ENCODE results near the gene TTC22. TPM values are rescaled to one million over a fixed set of nuclear protein-coding genes. Genes with fewer than 3 reads are reported as not detected.
"Not testable (repeated sequence)": the region's sequence is repeated elsewhere in the genome, so short reads cannot be mapped to it uniquely, and the experiment has no call there.

TTC22 gene
- total RNA-seq, 2 experiments from 2014 or later, result 3.3 to 3.5 TPM

DNA sequence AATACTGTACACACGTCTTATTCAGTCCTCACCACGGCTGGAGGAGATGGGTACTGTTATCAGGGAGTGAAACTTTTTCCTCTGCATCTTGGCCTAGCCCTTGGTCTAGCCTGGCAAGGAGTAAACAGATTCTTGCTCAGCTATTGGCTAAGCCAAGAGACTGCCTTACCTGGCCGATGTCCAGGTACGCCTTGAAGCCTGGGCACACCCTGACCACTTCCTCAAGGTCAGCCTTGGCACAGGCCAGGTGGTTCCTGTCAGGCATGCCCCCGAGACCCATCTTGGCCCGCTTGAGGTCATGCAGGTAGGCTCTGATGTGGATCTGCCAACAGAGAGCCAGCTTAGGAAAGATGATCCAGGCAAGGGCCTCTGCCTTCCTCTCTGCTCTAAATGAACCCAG is 19.0 kb downstream of the TTC22 start:
- TF ChIP-seq, protein P1, sequence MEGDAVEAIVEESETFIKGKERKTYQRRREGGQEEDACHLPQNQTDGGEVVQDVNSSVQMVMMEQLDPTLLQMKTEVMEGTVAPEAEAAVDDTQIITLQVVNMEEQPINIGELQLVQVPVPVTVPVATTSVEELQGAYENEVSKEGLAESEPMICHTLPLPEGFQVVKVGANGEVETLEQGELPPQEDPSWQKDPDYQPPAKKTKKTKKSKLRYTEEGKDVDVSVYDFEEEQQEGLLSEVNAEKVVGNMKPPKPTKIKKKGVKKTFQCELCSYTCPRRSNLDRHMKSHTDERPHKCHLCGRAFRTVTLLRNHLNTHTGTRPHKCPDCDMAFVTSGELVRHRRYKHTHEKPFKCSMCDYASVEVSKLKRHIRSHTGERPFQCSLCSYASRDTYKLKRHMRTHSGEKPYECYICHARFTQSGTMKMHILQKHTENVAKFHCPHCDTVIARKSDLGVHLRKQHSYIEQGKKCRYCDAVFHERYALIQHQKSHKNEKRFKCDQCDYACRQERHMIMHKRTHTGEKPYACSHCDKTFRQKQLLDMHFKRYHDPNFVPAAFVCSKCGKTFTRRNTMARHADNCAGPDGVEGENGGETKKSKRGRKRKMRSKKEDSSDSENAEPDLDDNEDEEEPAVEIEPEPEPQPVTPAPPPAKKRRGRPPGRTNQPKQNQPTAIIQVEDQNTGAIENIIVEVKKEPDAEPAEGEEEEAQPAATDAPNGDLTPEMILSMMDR (IDR thresholded peaks at IDR 0.05), result no peak
- Mint-ChIP-seq H3K27ac (no peak overlapping the region), H3K4me1 (ENCODE audit: low read depth) (no peaks in the 10 kb centered on the region), H3K27me3 (no peaks in the 10 kb centered on the region), H3K9me3 (no peaks in the 10 kb centered on the region), H3K4me3 (no peak overlapping the region), H3K36me3 (ENCODE audit: low read depth) (no peaks in the 10 kb centered on the region)
- DNase-seq, result no peak
- CTCF ChIA-PET, result interaction anchor here (1.3 kb wide), 1 partner anchor 10 kb away, joined by 4 read pairs; no protein-coding TSS in a partner anchor
- no peak for ATAC-seq
- POLR2A ChIA-PET, result no interaction called here
- intact Hi-C loops (cut with micrococcal nuclease), result no loop called here

DNA sequence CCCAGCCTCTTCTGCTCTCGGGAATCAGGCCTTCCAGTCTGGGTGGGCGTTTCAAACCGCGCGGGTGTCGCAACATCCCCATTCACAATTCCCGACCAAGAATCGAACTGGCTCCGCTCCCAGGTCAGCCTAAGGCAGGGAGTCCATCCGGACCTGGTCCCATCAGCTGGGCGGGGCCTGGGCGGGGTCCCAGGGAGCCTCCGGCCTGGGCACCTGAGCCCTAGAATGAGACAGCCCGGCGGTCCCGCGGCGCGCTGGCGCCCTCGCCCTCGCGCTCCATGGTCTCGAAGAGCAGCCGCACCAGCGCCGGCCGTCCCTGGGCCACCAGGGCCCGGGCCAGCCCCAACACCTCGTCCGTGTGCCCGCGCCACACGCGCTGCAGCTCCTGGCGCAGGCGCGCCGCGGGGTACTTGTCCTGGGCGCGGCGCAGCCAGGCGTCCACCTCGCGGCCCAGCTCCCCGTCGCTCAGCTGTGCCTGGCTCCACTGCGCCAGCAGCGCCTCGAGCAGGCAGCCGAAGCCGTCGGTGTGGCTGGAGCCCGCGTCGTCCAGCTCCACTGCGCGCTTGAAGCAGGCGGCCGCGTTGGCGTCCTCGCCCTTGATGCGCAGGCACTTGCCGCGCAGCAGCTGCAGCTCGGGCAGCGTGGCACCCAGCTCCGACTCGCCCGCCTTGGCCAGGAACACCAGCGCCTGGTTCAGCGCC is 19.9 kb downstream of the TTC22 start:
- POLR2A ChIA-PET, result interaction anchor here (1.2 kb wide), 1 partner anchor 13 kb away, joined by 3 read pairs; no protein-coding TSS in a partner anchor
- intact Hi-C loops (cut with micrococcal nuclease), result no loop called here
- no peak for DNase-seq
- no peaks in the 10 kb centered on the region for H3K4me1 Mint-ChIP-seq (ENCODE audit: low read depth)
- H3K9me3 Mint-ChIP-seq, result no peaks in the 10 kb centered on the region
- ATAC-seq, result no peak
- CTCF ChIA-PET, result interaction anchor here (1.3 kb wide), 1 partner anchor 11 kb away, joined by 4 read pairs; no protein-coding TSS in a partner anchor
- no peaks in the 10 kb centered on the region for H3K27me3 Mint-ChIP-seq
- H3K36me3 Mint-ChIP-seq (ENCODE audit: low read depth), result no peaks in the 10 kb centered on the region
- H3K4me3 Mint-ChIP-seq, result no peak overlapping the region
- no peak overlapping the region for H3K27ac Mint-ChIP-seq
- TF ChIP-seq, protein P1 (IDR thresholded peaks at IDR 0.05), result no peak

DNA sequence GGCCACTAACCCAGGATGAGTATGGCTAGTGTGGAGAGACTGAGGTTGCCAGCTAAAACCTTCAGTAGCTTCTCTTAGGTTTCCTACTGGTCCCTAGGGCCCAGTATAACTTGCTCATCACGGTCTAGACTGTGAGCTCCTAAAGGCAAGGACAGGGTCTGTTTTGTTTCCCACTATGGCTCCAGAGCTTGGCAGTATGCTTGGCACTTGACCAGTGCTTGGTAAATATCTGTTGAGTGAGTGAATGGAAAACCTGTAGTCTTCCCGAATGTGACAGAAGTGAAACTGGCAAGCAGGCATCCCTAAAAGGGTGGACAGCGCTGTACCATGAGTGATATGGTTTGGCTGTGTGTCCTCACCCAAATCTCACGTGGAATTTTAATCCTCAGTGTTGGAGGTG is 23.7 kb downstream of the TTC22 start:
- ATAC-seq, result no peak
- H3K4me1 Mint-ChIP-seq (ENCODE audit: low read depth), result no peaks in the 10 kb centered on the region
- H3K36me3 Mint-ChIP-seq (ENCODE audit: low read depth), result no peaks in the 10 kb centered on the region
- intact Hi-C loops (cut with micrococcal nuclease), result no loop called here
- ChIA-PET POLR2A (no interaction called here), CTCF (interaction anchor here (1.1 to 1.9 kb wide), 2 partner anchors 12 to 15 kb away, joined by 3 to 6 read pairs; no protein-coding TSS in a partner anchor)
- no peak overlapping the region for H3K4me3 Mint-ChIP-seq
- H3K9me3 Mint-ChIP-seq, result no peaks in the 10 kb centered on the region
- no peak for DNase-seq
- TF ChIP-seq, protein P1 (IDR thresholded peaks at IDR 0.05), result no peak
- H3K27ac Mint-ChIP-seq, result no peak overlapping the region
- H3K27me3 Mint-ChIP-seq, result no peaks in the 10 kb centered on the region

DNA sequence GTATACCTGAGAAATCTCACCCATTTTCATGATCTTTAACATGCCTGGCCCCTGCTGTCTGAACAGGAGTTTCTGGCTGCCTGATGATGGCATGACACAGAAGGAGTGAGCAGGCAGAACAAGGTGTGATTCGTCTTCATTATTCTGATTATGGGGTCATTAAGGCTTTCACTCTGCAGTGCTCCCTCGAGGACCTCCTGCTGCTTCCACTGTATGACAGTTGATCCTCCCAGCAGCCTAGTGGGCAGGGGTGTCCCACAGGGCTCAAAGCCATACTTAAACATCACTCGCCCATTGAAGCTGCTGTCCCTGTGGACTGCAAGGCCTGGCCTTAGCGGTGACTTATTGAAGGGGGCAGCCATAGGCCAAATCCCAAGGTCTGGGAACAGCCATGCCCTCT is 24.1 kb downstream of the TTC22 start:
- ChIA-PET CTCF (interaction anchor here (0.9 to 1.9 kb wide), 4 partner anchors 11 to 24 kb away, joined by 3 to 6 read pairs (median 4); partner anchors contain the start of gene TTC22), POLR2A (no interaction called here)
- TF ChIP-seq, protein P1 (IDR thresholded peaks at IDR 0.05), result no peak
- DNase-seq (no peak), ATAC-seq (no peak)
- H3K27me3 Mint-ChIP-seq, result no peaks in the 10 kb centered on the region
- no peaks in the 10 kb centered on the region for H3K4me1 Mint-ChIP-seq (ENCODE audit: low read depth)
- intact Hi-C loops (cut with micrococcal nuclease), result no loop called here
- no peaks in the 10 kb centered on the region for H3K9me3 Mint-ChIP-seq
- H3K36me3 Mint-ChIP-seq (ENCODE audit: low read depth), result no peaks in the 10 kb centered on the region
- no peak overlapping the region for H3K4me3 Mint-ChIP-seq
- H3K27ac Mint-ChIP-seq, result no peak overlapping the region

DNA sequence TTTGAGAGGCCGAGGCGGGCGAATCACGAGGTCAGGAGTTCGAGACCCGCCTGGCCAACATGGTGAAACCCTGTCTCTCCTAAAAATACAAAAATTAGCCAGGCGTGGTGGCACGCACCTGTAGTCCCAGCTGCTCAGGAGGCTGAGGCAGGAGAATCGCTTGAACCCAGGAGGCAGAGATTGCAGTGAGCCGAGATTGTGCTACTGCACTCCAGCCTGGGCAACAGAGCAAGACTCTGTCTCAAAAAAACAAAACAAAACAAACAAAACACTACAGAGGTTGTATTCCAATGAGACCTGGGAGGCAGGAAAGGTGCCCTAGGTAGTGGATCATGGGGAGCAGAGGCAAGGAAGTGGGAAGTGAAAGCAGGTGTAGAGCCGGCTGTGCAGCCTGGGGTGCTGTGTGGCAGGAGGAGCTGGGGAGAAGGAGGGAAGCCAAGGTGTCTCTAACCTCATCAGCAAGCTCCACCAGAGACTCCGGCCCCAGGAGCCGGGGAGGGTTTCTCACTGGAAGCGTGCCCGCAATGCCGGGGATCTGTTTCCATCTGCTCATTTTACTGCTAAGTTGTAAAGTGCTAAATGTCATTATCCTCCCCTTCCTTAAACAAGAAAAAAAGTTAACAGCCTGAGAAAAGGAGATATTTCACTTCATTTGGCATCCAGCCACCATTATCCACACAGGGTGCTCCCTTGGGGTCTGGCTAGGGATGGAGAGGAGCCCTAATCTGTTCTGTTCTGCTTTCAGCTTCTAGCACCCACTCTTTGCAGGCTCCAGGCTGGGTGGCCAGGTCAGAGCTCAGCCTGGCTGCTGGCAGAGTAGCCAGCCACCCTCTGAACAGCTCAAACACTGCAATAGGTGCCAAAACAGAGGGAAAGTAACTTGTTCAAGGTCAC is 25.0 kb downstream of the TTC22 start:
- ChIA-PET CTCF (interaction anchor here (0.7 to 1.9 kb wide), 5 partner anchors 10 to 723 kb away, joined by 3 to 6 read pairs (median 4); partner anchors contain the start of genes TCEANC2, TMEM59 and TTC22), POLR2A (interaction anchor here (0.9 kb wide), 1 partner anchor 11 kb away, joined by 4 read pairs; no protein-coding TSS in a partner anchor)
- ATAC-seq; DNase-seq; H3K4me1 Mint-ChIP-seq (ENCODE audit: low read depth); H3K9me3 Mint-ChIP-seq; H3K27ac Mint-ChIP-seq; H3K36me3 Mint-ChIP-seq (ENCODE audit: low read depth); H3K4me3 Mint-ChIP-seq; intact Hi-C loops (cut with micrococcal nuclease); H3K27me3 Mint-ChIP-seq: not testable (repeated sequence)

Measured in activated CD8-positive, alpha-beta T cell treated with anti-CD3 and anti-CD28 coated beads for 36 hours (primary cell).